GM19193 (cell line): Measurements from ENCODE around the gene GPR84.
A peak's percentile ranks its signal among the peaks of the same experiment; 100 is the strongest.

Source experiments
- POLR2A ChIP-seq: IDR thresholded peaks from 4 replicates; pipeline ENCODE4 v1.6.1; 2011; ENCODE audit not compliant: insufficient read depth, insufficient read length; ENCODE audit errors: extremely low read depth

Gene GPR84

DNA sequence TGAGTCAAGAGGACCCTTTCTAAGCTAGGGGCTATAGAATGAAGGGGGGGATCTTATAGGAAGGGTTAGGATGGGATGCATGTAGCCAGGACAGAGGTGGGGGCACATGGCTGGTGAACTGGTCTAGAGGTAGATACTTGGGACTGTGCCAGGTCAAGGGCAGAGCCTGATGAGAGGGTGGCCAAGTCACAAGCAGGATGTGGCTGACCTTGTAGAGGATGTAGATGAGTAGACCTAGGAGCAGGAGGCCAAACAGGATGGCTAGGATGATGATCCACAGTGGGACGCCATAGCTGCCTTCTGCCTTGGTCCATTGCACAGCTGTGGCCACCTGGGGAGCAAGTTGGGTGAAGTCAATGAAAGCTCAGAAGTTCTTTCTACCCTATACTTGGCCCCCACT lies 32.9 kb upstream of the GPR84 start:
- no peak for TF ChIP-seq POLR2A

DNA sequence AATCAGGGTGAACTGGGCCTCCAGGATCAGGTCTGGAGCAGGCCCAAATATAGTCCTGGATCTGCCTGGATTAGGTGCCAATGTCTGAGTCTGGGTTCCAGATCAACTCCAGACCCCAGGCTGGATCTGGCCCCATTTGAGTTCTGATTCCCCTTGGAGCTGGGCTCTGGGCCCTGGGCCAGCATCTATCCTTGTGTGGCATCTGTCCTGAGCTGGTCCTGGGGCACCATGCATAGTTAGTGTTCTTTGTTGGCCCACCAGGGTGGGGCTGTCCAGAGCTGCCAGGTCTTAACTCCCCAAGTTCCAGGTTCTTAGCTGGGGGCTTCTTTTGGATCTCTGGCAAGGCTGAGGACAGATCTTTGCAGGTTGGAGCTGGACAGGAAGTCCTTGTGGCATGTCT lies 31.3 kb upstream of the GPR84 start:
- TF ChIP-seq POLR2A, result no peak

DNA sequence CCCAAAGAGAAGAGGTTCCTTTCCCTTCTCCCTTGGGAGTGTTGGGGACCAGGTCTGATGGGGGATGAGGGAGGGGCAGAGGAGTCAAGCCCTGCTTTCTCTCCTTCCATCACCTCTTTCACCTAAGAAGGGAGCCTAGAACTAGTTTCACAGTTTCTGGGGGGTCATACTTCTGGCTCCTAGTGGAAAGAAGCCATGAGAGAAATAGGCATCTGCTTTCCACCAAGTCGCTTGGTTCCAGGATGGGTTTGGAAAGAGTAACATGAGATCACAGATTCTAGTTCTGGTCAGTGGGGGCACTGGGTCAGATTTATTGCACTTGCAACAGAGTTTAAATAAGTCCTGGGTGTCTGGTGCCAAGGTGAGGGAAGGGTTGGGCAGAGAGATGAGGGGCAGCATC lies 30.7 kb upstream of the GPR84 start:
- TF ChIP-seq POLR2A, result no peak

DNA sequence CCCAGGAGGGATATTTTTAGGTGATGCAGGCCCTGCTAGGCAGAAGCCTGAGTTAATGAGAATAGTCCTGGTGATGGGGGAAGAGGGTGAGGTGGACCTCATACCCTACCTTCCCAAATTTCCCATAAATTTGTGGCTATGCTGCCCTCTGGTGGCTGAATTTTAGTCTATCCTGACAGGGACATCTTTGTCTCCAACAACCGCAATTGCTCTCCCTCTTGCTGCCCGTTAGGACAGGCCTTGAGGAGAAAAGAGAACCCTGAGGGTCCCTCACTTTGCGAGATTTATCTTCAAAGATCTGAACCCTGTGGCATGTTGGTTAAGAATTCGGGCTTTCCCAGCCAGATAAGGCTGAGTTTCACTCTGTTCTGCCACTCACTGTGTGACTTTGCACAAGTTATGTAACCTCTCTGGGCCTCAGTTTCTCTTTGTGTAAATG lies 30.0 kb upstream of the GPR84 start:
- no peak for TF ChIP-seq POLR2A

DNA sequence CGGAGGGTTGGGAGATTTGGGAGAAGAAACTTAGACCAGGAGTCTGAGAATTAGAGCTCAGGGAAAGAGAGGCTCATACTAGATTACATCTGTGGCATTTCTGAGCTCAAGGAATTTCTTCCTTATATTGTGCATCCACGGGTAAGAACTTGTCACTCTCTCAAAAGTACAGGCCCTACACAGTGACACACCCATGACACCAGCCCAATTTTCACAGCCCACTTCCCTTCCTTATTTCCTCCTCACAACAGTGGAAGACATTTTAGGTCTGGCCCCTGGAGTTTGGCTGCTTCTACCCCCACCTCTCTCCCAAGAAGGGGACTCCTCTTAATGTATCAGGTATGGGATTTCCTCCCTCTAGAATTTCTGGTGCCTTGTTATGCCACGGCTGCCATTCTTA lies 29.5 kb upstream of the GPR84 start:
- no peak for TF ChIP-seq POLR2A

DNA sequence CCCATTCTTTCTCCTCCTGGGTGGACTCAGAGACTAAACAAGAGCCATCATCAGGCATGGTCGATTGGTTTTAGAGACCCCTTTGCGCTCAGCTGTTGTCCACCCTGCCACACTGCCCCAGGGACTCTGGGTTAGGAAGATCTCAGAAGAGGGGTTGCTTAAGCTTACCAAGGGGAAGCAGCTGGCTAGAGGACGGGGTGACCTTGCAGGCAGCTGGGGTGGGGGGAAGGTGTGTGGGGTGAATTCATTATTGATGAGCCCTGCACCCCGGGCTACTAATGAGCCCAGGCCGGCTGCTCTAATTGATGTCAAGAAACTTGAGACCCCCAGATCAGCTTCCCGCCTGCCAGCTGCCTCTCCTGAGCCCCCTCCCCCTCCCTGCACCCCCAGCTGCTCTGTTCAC lies 28.9 kb upstream of the GPR84 start:
- no peak for TF ChIP-seq POLR2A

DNA sequence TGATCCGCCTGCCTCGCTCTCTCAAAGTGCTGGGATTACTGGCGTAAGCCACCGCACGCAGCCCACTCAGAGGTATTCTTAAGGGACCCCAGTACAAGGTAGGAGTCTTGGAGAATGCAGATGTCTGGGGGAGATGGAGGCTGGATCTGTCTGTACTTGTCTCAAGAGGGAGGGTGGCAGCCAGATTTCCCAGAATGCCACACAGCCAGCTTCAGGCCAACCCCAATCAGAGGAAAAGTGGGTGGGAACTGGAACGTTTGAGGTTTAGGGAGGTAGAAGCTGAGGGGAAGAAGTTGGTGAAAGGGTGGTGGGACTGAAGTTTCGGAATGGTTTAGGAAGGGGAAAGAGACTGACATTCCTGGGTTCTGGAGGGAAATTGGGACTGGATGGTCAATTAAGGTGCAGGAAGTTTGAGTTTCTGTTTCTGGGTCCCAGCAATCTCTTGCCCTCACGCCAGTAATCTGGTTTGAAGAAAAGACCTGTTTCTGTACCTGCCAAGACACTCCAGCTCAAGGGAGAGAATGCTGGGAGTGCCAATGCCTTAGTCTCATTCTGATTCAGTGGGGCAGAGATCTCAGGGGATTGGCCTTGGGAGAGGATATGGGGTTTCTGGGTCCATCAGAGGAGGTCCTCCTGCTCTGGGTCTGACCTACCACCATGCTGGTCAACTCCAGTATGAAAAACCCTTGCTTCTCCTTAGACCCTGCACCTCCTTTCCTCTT lies 28.4 kb upstream of the GPR84 start:
- no peak for TF ChIP-seq POLR2A

DNA sequence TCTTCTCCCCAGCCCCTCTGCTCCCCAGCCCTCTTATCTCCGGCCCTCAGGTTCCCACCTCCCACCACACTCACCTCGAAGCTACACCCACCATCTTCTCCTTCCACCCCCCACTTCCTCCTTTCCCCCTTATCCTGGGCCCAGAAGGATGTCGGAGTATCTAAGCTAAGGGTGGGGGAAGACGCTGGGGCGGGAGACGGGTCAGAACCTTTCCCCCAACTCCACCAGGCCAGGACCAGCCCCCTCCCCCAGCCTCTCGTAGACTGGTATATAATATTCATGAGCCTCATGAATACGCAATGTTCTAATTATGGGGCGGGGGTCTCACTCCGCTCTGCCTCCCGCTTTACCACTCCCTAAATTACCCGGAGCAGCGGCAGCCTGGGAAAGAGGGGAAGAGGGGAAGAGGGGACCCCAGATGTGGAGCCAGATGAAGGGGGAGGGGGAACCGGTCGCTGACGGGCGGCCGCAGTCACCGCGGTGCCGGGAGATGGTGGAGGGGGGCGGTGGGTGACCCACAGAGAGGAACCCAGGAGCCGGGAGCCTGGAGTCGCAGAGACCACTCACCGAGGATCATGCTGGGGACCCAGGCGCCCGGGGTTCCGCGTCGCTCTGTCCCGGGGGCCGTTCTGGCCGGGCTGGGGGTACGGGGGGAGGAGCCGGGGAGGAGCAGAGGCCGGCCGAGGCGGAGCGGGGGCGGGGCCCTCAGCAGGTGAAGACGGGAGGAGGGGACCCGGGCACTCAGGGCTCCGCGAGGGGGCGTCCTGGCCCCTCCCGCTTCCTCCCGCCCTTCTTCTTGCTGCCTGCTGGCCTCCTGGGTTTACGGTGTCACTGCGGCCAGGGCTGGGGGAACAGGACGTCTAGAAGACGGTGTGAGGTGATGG lies 26.6 kb upstream of the GPR84 start:
- peak; percentile 30 for TF ChIP-seq POLR2A

DNA sequence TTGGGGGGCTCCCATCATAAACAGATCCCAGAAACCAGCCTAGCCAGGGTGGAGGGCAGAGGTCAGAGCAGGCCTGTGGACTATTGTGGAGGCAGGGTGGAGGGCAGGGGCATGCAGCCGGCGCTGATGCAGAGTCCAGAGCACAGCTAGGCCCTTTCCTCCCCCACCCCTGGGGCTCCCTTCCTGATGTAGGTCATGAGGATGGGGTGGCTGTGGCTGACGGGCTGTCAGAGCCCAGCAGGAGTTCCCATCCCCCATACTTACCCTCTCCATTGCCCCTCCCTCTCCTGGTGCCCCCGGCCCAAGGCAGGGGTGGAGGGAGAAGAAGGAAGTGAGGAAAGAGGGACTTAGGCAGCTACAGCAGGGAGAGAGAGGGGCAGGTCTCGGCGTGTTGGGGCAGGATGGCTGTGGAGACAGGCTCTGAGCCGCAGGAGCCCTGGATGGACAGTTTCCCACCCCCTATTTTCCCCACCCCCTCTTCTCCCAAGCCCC lies 25.9 kb upstream of the GPR84 start:
- TF ChIP-seq POLR2A, result no peak

DNA sequence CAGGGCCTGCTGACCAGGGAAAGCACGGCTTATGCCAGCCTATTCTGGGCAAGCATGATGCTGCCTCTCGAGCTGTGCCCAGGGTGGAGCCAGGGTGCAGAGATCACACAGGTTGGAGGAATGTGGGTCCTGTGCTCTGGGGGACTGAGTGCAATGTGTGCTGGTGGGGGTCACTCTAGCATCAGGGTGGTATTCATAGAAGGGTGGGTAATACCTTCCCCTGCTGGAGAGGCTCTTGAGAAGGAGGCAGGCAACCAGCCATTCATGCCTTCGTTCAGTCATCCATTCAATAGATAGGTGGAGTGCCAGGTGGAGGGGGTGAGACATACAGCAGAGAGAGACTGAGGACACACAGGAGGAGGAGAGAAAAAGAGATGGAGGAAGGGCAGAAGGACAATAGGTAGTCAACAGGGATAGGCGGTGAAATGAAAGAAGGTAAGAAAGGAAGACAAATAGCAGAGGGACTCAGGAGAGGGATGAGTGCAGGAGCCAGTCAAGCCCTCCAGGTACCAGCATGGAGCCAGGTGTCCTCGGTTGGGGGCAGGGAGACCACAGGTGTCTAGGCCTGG lies 25.4 kb upstream of the GPR84 start:
- TF ChIP-seq POLR2A, result no peak

DNA sequence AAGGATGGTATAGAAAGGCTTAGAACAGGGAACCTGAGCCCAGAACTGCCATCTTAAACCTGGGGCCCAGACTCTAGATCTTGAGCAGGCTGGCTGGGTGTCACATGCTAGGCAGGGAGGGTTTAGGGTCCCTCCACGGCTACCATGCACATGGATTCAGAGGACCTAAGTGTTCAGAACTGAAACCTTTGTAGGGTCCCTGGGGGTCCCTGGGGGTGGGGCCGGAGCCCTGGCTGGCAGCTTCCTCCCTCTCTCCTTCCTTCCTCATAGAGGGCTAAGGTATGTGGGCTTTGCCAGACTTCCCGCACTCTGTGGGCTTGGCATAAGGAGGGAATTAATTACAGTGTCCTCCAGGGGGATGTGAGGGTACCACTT lies 24.8 kb upstream of the GPR84 start:
- no peak for TF ChIP-seq POLR2A

DNA sequence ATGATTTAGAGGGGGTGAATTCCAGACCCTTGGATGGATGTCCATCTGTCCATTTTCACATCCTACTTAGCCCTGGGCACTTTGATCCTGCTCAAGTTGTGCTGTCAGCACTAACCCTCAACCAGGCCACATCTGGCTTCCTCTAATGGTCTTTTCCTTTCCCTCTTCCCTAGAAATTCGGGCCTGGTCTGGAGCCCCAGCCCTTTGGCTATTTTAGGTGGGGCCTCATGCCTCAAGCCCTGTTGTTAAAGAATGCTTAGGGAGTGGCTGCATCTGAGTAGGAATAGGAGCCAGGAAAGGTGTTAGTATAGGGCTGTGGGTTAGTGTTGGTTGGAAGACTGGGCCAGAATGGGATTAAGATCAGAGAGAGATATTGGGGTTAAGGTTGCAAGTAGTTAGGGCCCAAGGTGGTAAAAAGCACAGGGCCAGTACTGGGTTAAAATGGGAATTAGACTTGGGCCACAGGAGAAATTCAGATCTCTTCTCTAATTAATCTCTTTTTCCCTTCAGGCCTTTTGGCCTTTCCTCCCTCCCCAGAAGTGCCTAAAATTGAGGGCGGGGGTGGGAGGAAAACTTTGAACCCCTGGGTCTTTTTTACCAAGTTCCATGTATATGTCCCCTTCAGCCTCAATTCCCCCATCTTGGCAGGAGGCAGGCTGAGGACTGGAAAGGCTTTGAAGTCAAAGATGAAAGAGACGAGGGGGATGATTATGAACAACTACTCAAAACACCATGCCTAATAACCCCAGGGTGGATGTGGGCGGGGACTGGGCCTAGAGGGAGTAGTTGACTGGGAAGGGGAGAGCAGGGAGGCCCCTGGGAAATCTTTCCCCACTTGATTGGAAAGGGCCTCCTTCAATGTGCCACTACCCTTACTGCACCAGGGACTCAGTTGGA lies 24.2 kb upstream of the GPR84 start:
- no peak for TF ChIP-seq POLR2A

DNA sequence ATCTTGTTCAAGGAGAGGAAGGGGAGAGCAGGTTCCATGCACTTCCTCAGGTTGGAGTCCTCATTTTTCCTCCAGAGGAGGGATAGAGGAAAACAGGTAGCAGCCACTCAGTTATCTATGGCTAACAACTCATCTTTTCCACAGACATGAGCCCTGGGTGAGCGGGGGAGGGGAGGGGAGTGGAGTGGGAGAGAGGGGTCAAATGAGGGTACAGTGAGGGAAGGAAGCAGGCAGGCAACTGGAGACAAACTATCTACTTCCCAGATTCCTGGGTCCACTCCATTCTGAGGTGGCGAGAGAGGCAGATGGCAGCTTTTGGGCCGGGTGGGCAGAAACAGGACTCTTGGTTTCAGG lies 22.8 kb upstream of the GPR84 start:
- TF ChIP-seq POLR2A, result no peak

DNA sequence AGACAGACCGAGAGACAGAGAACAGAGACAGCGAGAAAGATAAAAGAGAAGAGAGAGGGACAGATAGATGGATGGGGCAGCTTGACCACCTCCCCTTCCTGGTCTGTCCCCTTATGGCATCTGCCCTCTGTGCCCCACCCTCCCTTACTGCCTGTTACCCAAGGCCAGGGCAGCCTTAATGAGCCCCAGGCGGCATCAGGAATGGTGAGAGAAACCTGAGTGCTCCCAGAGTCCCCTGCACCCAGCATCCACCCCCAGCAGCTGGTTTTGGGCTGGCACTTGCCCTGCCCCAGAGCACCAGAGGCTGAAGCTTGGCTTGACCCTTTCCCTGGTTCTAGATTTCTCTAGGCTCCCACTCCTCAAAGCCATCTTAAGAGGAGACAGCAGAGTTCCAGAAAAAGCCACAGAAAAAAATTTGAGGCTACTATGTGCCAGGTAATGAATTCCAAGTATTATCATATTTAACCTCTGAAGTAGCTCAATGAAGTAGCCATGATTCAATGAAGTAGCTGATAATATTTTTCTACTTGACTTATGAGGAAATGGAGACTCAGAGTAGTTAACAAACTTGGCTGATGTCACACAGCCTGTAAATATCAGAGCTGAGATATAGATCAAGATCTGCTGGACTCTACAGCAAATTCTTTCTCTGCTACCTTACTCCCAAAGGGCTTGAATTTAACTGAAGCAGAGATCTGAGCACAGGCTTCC lies 22.3 kb upstream of the GPR84 start:
- no peak for TF ChIP-seq POLR2A

DNA sequence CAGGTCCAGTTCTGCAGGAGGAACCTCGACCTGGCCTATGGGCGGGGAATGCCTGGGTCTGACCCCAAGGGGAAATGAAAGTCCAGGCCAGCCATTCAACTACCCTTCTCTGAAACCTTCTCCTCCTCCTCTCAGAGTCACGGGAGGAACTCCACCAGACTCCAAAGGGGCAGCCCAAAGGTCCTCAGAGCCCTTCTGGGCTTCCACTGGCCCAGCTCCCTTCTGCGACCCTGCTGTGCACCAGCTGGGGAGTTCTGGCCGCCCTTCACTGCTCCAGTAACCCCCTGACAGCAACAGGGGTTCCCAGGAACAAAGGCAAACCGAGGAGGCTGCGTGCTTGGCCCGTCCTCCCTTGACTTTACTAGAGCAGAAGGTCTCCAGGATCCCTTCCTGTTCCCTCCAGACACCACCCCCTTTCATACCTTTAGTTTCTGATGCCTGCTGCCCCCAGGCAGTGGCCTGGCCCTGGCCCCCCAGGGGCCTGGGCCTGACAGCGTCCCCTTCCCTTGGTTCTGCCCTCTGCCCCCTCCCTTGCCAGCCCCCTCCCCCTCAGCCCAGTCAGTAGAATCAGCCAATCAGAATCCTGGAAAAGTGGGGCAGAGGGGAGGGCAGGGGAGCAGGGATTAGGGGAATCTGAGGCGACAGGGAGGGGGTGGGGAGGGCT lies 21.1 kb upstream of the GPR84 start:
- no peak for TF ChIP-seq POLR2A
